Activated naive CD4-positive, alpha-beta T cell treated with anti-CD3 and anti-CD28 coated beads for 36 hours (primary cell): Measurements from ENCODE around the gene KIFBP. TPM values are rescaled to one million over a fixed set of nuclear protein-coding genes. Genes with fewer than 3 reads are reported as not detected.
"Not testable (repeated sequence)": the region's sequence is repeated elsewhere in the genome, so short reads cannot be mapped to it uniquely, and the experiment has no call there.

Experiments
- CTCF ChIA-PET: fragments of 350-600 bp; sonication (Branson Sonifier 250); formaldehyde crosslinking; loops from one replicate; lab custom pipeline; 2021; ENCODE audit warnings: antibody characterized with exemption; lab: Charles Lee
- DNase-seq: peaks from one replicate; pipeline ENCODE4 v3.0.0-alpha.2; 2020
- H3K27ac Mint-ChIP-seq: one replicate; pipeline ENCODE4 v1.8.0; 2021; ENCODE audit warnings: mild to moderate bottlenecking, mixed read lengths
- H3K27me3 Mint-ChIP-seq: one replicate; pipeline ENCODE4 v1.8.0; 2021; ENCODE audit warnings: low read depth, mixed read lengths
- H3K36me3 Mint-ChIP-seq: one replicate; pipeline ENCODE4 v1.8.0; 2021; ENCODE audit warnings: low read depth, mixed read lengths
- H3K4me1 Mint-ChIP-seq: one replicate; pipeline ENCODE4 v1.8.0; 2021; ENCODE audit warnings: low read depth, mixed read lengths
- H3K4me3 Mint-ChIP-seq: one replicate; pipeline ENCODE4 v1.8.0; 2021; ENCODE audit warnings: mild to moderate bottlenecking, moderate library complexity, mixed read lengths
- H3K9me3 Mint-ChIP-seq: one replicate; pipeline ENCODE4 v1.8.0; 2021; ENCODE audit warnings: mixed read lengths
- intact Hi-C: fragments of 100-400 bp; cut with micrococcal nuclease; formaldehyde crosslinking; loops from one replicate; pipeline ENCODE4 v1.15.1; 2023
- total RNA-seq, 2 experiments: library from RNA; stranded (reverse); gene quantifications; one replicate each; pipeline ENCODE4 v1.2.3, GENCODE V29; 2021

Gene KIFBP
- total RNA-seq, 2 experiments from 2014 or later = 10.1 to 10.6 TPM

DNA sequence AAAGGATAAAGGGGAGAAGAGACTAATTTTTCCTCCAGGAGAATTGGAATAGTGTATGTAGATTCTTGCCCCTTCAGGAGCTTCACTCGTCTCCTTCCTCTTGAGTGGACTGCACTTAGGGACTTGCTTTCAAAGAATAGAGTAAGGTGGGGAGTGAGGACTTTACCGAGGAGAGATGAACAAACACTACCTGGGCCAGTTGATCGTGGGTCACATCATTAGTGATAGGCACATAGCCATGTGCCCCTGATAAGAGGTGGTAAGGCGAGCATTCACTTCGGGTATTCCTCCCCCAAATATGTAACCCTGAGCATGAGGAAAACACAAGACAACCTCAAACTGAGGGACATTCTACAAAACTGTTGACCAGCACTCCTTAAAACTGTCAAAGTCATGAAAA lies 14.6 kb upstream of the KIFBP start:
- Mint-ChIP-seq H3K27ac (no peak overlapping the region), H3K36me3 (peaks cover 59% of the 10 kb centered on the region), H3K27me3 (no peaks in the 10 kb centered on the region), H3K9me3 (no peaks in the 10 kb centered on the region), H3K4me1 (peaks cover 4% of the 10 kb centered on the region), H3K4me3 (no peak overlapping the region)
- intact Hi-C loops = no loop called here
- DNase-seq = no peak
- CTCF ChIA-PET = interaction anchor here (1.1 to 1.2 kb wide), 2 partner anchors 13 to 120 kb away, joined by 3 read pairs; no protein-coding TSS in a partner anchor

GRCh38 chr10:68975936-68976473 lies 12.6 kb upstream of the KIFBP start:
- CTCF ChIA-PET, DNase-seq, H3K4me3 Mint-ChIP-seq, H3K4me1 Mint-ChIP-seq, H3K27me3 Mint-ChIP-seq, H3K27ac Mint-ChIP-seq, H3K9me3 Mint-ChIP-seq, intact Hi-C loops: not testable (repeated sequence)
- H3K36me3 Mint-ChIP-seq = peaks cover 54% of the 10 kb centered on the region

DNA sequence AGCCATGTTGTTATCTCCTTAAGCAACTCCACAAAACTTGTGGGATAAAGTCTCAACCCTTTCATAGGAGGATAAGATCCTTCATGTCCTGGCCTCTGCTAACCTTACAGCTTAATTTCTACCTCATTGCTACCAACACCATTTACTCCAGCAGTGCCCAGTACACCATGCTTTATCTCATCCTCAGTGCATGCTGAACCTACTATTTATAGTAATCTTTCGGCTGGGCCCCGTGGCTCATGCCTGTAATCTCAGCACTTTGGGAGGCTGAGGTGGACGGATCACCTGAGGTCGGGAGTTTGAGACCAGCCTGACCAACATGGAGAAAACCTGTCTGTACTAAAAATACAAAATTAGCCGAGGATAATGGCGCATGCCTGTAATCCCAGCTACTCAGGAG lies 8.9 kb upstream of the KIFBP start:
- peaks cover 46% of the 10 kb centered on the region for H3K36me3 Mint-ChIP-seq
- not testable (repeated sequence) for H3K9me3 Mint-ChIP-seq, H3K4me1 Mint-ChIP-seq, H3K27me3 Mint-ChIP-seq, DNase-seq, H3K4me3 Mint-ChIP-seq, H3K27ac Mint-ChIP-seq
- intact Hi-C loops = loop anchor here (2.0 kb wide), 1 partner anchor 17 kb away; no protein-coding TSS in a partner anchor
- CTCF ChIA-PET = interaction anchor here (1.3 to 2.2 kb wide), 2 partner anchors 8 to 9 kb away, joined by 3 to 10 read pairs; no protein-coding TSS in a partner anchor

DNA sequence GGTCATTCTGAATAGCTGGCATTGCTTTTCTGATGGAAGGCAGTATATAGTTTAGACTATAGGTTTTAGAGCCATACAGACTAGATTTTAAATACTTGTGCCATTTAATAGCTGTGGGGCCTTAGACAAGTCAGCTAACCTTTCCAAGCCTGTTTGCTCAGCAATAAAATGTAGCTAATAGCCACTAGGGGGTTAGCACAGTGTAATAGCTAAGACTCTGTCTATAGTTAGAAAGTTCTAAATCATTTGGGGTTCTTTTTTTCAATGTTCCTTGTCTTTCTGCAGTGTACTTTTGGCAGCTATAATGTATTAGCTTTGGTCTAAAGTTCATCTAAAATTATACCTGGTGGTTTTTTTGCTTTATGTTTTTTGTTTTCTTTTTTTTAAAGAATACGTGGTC lies 7.5 kb upstream of the KIFBP start:
- H3K27me3 Mint-ChIP-seq = no peaks in the 10 kb centered on the region
- no peak overlapping the region for H3K4me3 Mint-ChIP-seq
- no peaks in the 10 kb centered on the region for H3K9me3 Mint-ChIP-seq
- peaks cover 42% of the 10 kb centered on the region for H3K36me3 Mint-ChIP-seq
- CTCF ChIA-PET = interaction anchor here (0.9 to 2.2 kb wide), 3 partner anchors 11 to 25 kb away, joined by 4 to 10 read pairs (median 4); partner anchors contain the start of gene DDX21
- H3K4me1 Mint-ChIP-seq = no peaks in the 10 kb centered on the region
- no peak for DNase-seq
- intact Hi-C loops = no loop called here
- no peak overlapping the region for H3K27ac Mint-ChIP-seq

- H3K4me1 Mint-ChIP-seq = peaks cover 5% of the 10 kb centered on the region
- no peak overlapping the region for H3K4me3 Mint-ChIP-seq
- no peaks in the 10 kb centered on the region for H3K27me3 Mint-ChIP-seq
- CTCF ChIA-PET = no interaction called here
- peaks cover 42% of the 10 kb centered on the region for H3K36me3 Mint-ChIP-seq
- no peak overlapping the region for H3K27ac Mint-ChIP-seq
- intact Hi-C loops = no loop called here
- H3K9me3 Mint-ChIP-seq = no peaks in the 10 kb centered on the region
- no peak for DNase-seq
Observed at GRCh38 chr10:68982389-68982788, 6.2 kb upstream of the KIFBP start.

- Mint-ChIP-seq H3K9me3 (no peaks in the 10 kb centered on the region), H3K36me3 (peaks cover 22% of the 10 kb centered on the region), H3K4me3 (peak overlapping the region; percentile 98), H3K4me1 (peaks cover 37% of the 10 kb centered on the region), H3K27me3 (no peaks in the 10 kb centered on the region), H3K27ac (no peak overlapping the region)
- intact Hi-C loops = loop anchor here (1.0 to 5.0 kb wide), 7 partner anchors 31 to 421 kb away; partner anchors contain the start of genes DDX21 and SUPV3L1
- CTCF ChIA-PET = interaction anchor here (0.6 to 1.6 kb wide), 8 partner anchors 8 to 134 kb away, joined by 3 to 10 read pairs (median 4); partner anchors contain the start of gene DDX21
- no peak for DNase-seq
Observed at GRCh38 chr10:68987611-68988010, 992 bp upstream of the KIFBP start.

GRCh38 chr10:68989317-68989990 lies 851 bp downstream of the KIFBP start:
- intact Hi-C loops = loop anchor here (2.0 to 5.0 kb wide), 3 partner anchors 193 to 419 kb away; partner anchors contain the start of gene SUPV3L1
- Mint-ChIP-seq H3K27ac (peak overlapping the region; percentile 20), H3K4me1 (peaks cover 45% of the 10 kb centered on the region), H3K4me3 (peak overlapping the region; percentile 98), H3K36me3 (peaks cover 13% of the 10 kb centered on the region), H3K27me3 (no peaks in the 10 kb centered on the region), H3K9me3 (no peaks in the 10 kb centered on the region)
- DNase-seq = no peak
- CTCF ChIA-PET = interaction anchor here (0.7 to 1.4 kb wide), 5 partner anchors 19 to 226 kb away, joined by 3 to 5 read pairs (median 3); partner anchors contain the start of gene DDX21

DNA sequence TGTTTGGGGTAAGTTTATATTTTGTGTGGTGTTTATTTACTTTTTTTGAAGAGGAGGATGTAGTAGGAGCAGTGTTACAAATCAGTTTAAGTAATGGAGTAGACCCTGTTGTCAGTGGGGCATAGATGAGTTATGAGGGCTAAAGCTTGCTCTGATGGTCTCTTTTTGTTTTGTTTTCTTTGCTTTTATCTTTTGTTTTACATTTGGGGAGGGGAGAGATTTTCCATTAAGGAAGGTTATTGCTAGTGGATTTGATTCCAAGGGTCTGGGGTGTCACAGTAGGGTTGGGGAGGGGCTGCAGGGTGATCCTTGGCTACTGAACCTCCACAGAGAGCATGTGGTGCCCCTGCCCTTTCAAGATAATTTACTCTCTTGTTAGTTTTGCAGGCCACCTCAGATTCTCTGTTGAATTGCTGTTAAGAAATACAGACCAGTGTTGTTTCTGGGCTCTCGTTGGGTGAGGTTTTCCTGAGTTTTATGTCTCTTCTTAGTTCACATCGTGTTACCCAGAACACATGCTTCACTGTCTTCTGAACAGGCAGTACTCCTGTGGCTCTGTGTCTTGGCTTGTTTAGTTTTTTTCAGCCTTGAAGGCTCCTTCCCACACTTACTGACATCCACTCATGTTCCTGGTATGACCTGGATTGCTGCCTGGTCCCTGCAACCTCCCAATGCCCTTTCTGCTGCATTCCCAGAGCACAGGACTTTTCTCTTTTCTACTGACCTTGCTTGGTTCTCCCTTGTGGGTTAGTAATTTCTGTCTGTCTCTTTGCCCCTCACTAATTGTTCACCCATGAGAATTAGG lies 4.2 kb downstream of the KIFBP start:
- H3K27me3 Mint-ChIP-seq = no peaks in the 10 kb centered on the region
- H3K9me3 Mint-ChIP-seq = no peaks in the 10 kb centered on the region
- no peak overlapping the region for H3K4me3 Mint-ChIP-seq
- peaks cover 57% of the 10 kb centered on the region for H3K4me1 Mint-ChIP-seq
- no peak overlapping the region for H3K27ac Mint-ChIP-seq
- DNase-seq = no peak
- intact Hi-C loops = no loop called here
- H3K36me3 Mint-ChIP-seq = peaks cover 5% of the 10 kb centered on the region
- CTCF ChIA-PET = interaction anchor here (0.6 to 1.0 kb wide), 4 partner anchors 9 to 532 kb away, joined by 3 to 5 read pairs (median 4); no protein-coding TSS in a partner anchor

DNA sequence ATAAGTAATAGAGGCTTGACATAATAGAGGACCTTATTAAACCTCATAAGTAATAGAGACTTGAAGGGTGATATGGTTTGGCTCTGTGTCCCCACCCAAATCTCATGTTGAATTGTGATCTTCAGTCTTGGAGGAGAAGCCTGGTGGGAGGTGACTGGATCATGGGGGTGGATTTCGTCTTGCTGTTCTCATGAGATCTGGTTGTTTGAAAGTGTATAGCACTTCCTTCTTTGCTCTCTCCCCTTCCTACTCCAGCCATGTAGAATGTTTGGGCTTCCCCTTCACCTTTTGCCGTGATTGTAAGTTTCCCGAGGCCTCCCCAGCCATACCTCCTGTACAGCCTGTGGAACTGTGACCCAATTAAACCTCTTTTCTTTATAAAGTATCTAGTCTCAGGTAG lies 8.6 kb downstream of the KIFBP start:
- CTCF ChIA-PET = no interaction called here
- Mint-ChIP-seq H3K4me3 (no peak overlapping the region), H3K4me1 (peaks cover 47% of the 10 kb centered on the region)

DNA sequence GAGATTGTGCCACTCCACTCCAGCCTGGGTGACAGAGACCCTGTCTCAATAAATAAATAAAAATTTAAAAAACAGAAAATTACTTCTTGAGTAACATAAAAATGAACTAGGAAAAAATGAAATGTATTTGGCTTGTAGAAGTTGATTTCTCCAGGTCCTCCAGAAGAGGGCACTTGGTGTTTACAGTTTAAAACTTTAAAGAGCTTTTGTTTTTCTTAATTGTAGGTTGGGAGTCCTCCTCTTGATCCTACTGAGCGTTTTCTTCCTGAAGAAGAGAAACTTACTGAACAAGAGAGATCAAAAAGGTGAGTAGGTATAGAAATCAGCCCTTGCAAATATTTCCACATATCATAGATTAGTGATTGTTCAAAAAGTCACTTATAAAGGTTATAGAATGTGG lies 16.2 kb downstream of the KIFBP start:
- intact Hi-C loops = loop anchor here (1.0 to 5.0 kb wide), 8 partner anchors 40 to 502 kb away; partner anchors contain the start of gene SUPV3L1
- Mint-ChIP-seq H3K4me3 (no peak overlapping the region), H3K36me3 (no peaks in the 10 kb centered on the region), H3K27me3 (no peaks in the 10 kb centered on the region), H3K27ac (no peak overlapping the region), H3K9me3 (no peaks in the 10 kb centered on the region), H3K4me1 (peaks cover 6% of the 10 kb centered on the region)
- DNase-seq = no peak
- CTCF ChIA-PET = interaction anchor here (0.9 to 4.2 kb wide), 17 partner anchors 9 to 503 kb away, joined by 3 to 143 read pairs (median 5); partner anchors contain the start of genes SRGN and VPS26A

More for the DNA sequence above, 8.6 kb downstream of the KIFBP start:
- intact Hi-C loops = loop anchor here (1.0 to 2.0 kb wide), 4 partner anchors 40 to 226 kb away; partner anchors contain the start of gene DDX21
- no peak for DNase-seq
- peak overlapping the region; percentile 90 for H3K27ac Mint-ChIP-seq
- H3K9me3 Mint-ChIP-seq = no peaks in the 10 kb centered on the region
- no peaks in the 10 kb centered on the region for H3K27me3 Mint-ChIP-seq
- H3K36me3 Mint-ChIP-seq = peaks cover 2% of the 10 kb centered on the region

- CTCF ChIA-PET = interaction anchor here (0.6 to 4.2 kb wide), 25 partner anchors 10 to 502 kb away, joined by 3 to 143 read pairs (median 5); partner anchors contain the start of genes SRGN and VPS26A
- peaks cover 3% of the 10 kb centered on the region for H3K4me1 Mint-ChIP-seq
- no peak overlapping the region for H3K4me3 Mint-ChIP-seq
- H3K9me3 Mint-ChIP-seq = no peaks in the 10 kb centered on the region
- H3K27ac Mint-ChIP-seq = no peak overlapping the region
- intact Hi-C loops = loop anchor here (1.0 to 5.0 kb wide), 7 partner anchors 39 to 501 kb away; partner anchors contain the start of gene SUPV3L1
- no peak for DNase-seq
- no peaks in the 10 kb centered on the region for H3K27me3 Mint-ChIP-seq
- H3K36me3 Mint-ChIP-seq = no peaks in the 10 kb centered on the region
Observed at GRCh38 chr10:69005704-69006485, 17.3 kb downstream of the KIFBP start.
